Chondrocyte (in vitro differentiated cells): ENCODE measurements around the gene GNAI3. TPM values are rescaled to one million over a fixed set of nuclear protein-coding genes. Genes with fewer than 3 reads are reported as not detected.
A peak's percentile ranks its signal among the peaks of the same experiment; 100 is the strongest.

Experiments used
- DNase-seq: peaks from one replicate; pipeline ENCODE4 v3.0.0; 2021; ENCODE audit warnings: mixed read lengths, low spot score
- H3K27ac Mint-ChIP-seq: one replicate; pipeline ENCODE4 v1.8.0; 2021; ENCODE audit warnings: mild to moderate bottlenecking, moderate library complexity, mixed read lengths; ENCODE audit not compliant: unreplicated experiment
- H3K27me3 Mint-ChIP-seq: 2 replicates; pipeline ENCODE4 v1.8.0; 2021; ENCODE audit warnings: low read depth, mixed read lengths
- H3K36me3 Mint-ChIP-seq: 2 replicates; pipeline ENCODE4 v1.8.0; 2021; ENCODE audit warnings: low read depth, mixed read lengths
- H3K4me1 Mint-ChIP-seq: 2 replicates; pipeline ENCODE4 v1.8.0; 2021; ENCODE audit warnings: low read depth, mild to moderate bottlenecking, mixed read lengths
- H3K4me3 Mint-ChIP-seq: one replicate; pipeline ENCODE4 v1.8.0; 2021; ENCODE audit warnings: mild to moderate bottlenecking, moderate library complexity, mixed read lengths; ENCODE audit not compliant: unreplicated experiment
- H3K9me3 Mint-ChIP-seq: 2 replicates; pipeline ENCODE4 v1.8.0; 2021; ENCODE audit warnings: low read depth, mixed read lengths
- CTCF ChIP-seq: fragments of 200-600 bp; sonication (generic); IDR thresholded peaks from 2 replicates; pipeline ENCODE4 v1.5.0; 2021; ENCODE audit warnings: antibody characterized with exemption, mild to moderate bottlenecking, moderate library complexity
- total RNA-seq: library from RNA; stranded (reverse); gene quantifications from 3 replicates; pipeline ENCODE4 v1.2.1, GENCODE V29; 2021

The GNAI3 gene
- total RNA-seq, 1 donor from 2014 or later = 10.7 TPM

GRCh38 chr1:109598655-109599054, 50.2 kb downstream of the GNAI3 start:
- Mint-ChIP-seq H3K27me3 (no peaks in the 10 kb centered on the region), H3K36me3 (peaks cover 7% of the 10 kb centered on the region), H3K4me3 (no peak overlapping the region), H3K9me3 (no peaks in the 10 kb centered on the region), H3K27ac (peak overlapping the region; percentile 8), H3K4me1 (peaks cover 20% of the 10 kb centered on the region)
- DNase-seq = no peak
- peak; percentile 35 for TF ChIP-seq CTCF

GRCh38 chr1:109603229-109603628, 54.8 kb downstream of the GNAI3 start:
- DNase-seq = no peak
- Mint-ChIP-seq H3K4me1 (peaks cover 2% of the 10 kb centered on the region), H3K27ac (no peak overlapping the region), H3K9me3 (no peaks in the 10 kb centered on the region), H3K27me3 (no peaks in the 10 kb centered on the region), H3K36me3 (peaks cover 7% of the 10 kb centered on the region), H3K4me3 (no peak overlapping the region)
- TF ChIP-seq CTCF = no peak

GRCh38 chr1:109605381-109605780, 57.0 kb downstream of the GNAI3 start:
- no peaks in the 10 kb centered on the region for H3K27me3 Mint-ChIP-seq
- no peak overlapping the region for H3K27ac Mint-ChIP-seq
- no peaks in the 10 kb centered on the region for H3K9me3 Mint-ChIP-seq
- peaks cover 3% of the 10 kb centered on the region for H3K36me3 Mint-ChIP-seq
- DNase-seq = no peak
- no peak overlapping the region for H3K4me3 Mint-ChIP-seq
- TF ChIP-seq CTCF = no peak
- H3K4me1 Mint-ChIP-seq = peaks cover 5% of the 10 kb centered on the region

GRCh38 chr1:109609881-109610280, 61.5 kb downstream of the GNAI3 start:
- Mint-ChIP-seq H3K27me3 (no peaks in the 10 kb centered on the region), H3K4me1 (peaks cover 19% of the 10 kb centered on the region), H3K27ac (no peak overlapping the region), H3K9me3 (no peaks in the 10 kb centered on the region), H3K36me3 (no peaks in the 10 kb centered on the region), H3K4me3 (no peak overlapping the region)
- no peak for TF ChIP-seq CTCF
- DNase-seq = no peak

- Mint-ChIP-seq H3K36me3 (no peaks in the 10 kb centered on the region), H3K27ac (peak overlapping the region; percentile 82), H3K4me3 (no peak overlapping the region), H3K9me3 (no peaks in the 10 kb centered on the region), H3K27me3 (no peaks in the 10 kb centered on the region), H3K4me1 (peaks cover 19% of the 10 kb centered on the region)
- no peak for TF ChIP-seq CTCF
- DNase-seq = no peak
Observed at GRCh38 chr1:109610609-109611307, 62.3 kb downstream of the GNAI3 start.
